GM20000 (cell line): ENCODE results near the gene PJA2.

Source experiments
- DNase-seq: peaks from one replicate; pipeline ENCODE4 v3.0.0; 2012; ENCODE audit warnings: low spot score
- TF ChIP-seq, protein P1 (sequence below): IDR thresholded peaks from 2 replicates; pipeline ENCODE4 v1.5.1; 2012; ENCODE audit warnings: mild to moderate bottlenecking, control low read depth; ENCODE audit errors: extremely low read depth, missing control alignments

PJA2 gene

DNA sequence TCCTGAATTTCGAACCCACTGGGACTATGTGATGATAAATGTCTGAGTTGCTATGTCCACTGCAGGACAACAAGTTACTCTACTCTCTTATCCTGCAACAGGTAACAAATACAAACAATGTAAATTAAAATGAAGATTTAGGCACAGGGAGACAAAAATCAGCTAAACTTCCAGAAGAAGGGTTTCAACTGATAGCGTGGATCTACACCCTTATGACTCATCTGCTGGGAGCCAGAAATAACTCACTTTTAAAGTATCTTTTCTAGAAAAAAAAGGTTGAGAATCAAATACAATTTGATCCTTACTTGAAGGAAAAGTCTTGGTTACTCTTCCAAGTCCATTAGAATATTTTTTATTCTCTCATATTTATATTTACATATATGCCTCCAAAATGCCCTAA, 21.4 kb downstream of the PJA2 start:
- TF ChIP-seq, protein P1, sequence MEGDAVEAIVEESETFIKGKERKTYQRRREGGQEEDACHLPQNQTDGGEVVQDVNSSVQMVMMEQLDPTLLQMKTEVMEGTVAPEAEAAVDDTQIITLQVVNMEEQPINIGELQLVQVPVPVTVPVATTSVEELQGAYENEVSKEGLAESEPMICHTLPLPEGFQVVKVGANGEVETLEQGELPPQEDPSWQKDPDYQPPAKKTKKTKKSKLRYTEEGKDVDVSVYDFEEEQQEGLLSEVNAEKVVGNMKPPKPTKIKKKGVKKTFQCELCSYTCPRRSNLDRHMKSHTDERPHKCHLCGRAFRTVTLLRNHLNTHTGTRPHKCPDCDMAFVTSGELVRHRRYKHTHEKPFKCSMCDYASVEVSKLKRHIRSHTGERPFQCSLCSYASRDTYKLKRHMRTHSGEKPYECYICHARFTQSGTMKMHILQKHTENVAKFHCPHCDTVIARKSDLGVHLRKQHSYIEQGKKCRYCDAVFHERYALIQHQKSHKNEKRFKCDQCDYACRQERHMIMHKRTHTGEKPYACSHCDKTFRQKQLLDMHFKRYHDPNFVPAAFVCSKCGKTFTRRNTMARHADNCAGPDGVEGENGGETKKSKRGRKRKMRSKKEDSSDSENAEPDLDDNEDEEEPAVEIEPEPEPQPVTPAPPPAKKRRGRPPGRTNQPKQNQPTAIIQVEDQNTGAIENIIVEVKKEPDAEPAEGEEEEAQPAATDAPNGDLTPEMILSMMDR, result no peak
- no peak for DNase-seq

DNA sequence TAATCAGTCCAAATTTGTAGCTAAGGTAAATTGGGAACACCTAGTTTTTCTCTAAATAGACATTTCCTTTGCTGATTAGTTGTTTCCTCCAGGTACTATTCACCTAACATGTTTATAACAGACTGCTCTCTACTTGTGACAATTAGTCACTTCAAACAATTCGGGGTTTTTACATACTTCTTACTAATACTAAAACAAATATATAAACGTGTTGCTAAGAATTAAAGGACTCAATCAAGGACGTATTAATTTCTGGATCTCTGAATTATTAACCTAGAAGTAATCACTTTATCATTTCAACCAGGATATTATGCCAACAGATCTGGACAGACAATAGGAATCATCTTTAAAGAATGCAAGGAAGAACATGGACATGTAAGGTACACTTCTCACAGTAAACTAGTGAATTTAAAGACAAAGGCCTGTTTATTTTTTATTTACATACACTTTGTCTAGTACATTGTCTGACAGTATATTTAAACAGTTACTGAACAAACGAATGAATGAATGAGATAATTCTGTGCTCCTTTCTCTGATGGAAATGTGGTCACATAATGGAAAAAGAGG, 22.3 kb downstream of the PJA2 start:
- TF ChIP-seq, protein P1, result no peak

DNA sequence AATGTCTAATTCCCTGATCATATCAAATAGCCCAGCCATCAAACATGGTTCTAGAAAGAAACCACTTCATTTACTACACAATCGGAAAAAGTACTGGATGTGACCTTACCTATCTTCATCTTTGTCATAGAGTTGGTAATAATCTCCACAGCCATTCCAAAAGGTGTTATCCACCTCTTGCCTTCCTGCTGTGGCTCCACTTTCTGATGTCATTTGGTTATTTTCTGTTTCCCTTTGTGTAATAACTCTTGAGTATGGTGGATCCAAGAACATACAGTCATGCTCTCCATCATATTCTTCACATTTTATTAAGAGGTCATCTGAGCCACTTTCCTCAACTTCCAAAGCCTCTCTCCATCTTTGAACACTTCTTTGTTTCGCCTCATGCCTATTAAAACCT, 31.7 kb downstream of the PJA2 start:
- TF ChIP-seq, protein P1, result no peak
- DNase-seq, result no peak

More for the DNA sequence above, 22.3 kb downstream of the PJA2 start:
- no peak for DNase-seq

DNA sequence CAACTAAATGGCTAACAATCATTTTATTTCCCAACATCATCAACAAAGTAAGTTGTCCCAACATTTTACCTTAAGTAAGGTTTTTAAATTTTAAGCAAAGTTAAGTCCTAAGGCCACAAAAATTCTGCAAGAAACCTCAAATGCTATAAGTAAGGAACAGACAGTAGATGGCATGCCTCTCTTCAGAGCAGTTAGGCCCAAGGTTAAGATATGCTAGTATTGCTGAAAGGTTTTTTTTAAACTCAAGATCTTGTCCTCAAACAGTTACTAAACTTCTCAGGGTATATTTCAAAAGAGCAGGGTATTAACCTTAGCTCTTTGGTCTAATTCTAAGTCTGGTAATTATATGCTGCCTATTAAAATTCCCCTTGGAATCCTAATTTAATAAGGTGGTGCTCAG, 35.1 kb downstream of the PJA2 start:
- TF ChIP-seq, protein P1, result no peak
- DNase-seq, result no peak

DNA sequence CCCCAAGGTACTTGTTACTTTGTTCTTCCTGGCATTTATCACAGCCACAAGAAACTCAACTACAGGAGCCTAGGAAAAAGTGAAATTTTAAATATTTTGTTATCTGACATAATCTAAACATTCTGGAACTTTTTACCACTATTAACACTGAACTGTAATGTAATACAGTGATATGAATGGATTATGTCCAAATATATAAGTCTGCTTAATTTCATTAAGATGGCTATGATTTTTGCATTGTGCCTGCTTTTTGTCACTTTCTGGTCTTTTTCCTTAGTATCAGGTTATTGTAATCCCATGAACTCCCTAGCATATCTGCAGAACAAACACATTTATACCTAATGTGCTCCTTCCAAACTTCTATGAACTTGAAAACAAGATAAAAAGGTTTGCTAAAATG, 35.8 kb downstream of the PJA2 start:
- no peak for DNase-seq
- TF ChIP-seq, protein P1, result no peak

DNA sequence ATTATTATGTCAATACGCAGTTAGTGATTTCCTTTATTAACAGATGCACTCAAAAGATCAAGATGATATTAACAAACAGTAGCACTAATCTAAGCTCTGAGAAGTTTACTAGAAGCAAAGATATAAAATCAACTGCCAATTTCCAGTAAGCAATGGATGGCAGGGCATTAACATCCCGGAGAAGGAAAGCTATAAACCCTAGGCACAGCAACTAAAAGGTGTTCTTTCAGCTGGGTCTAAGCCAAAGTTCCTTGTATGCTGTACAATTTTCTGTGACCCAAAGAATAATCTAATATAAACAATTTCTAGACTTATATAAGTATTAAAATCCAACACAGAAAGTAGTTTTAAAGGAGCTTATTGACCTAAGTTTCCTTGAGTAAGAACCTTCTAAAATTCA, 39.4 kb downstream of the PJA2 start:
- TF ChIP-seq, protein P1, result no peak
- no peak for DNase-seq

DNA sequence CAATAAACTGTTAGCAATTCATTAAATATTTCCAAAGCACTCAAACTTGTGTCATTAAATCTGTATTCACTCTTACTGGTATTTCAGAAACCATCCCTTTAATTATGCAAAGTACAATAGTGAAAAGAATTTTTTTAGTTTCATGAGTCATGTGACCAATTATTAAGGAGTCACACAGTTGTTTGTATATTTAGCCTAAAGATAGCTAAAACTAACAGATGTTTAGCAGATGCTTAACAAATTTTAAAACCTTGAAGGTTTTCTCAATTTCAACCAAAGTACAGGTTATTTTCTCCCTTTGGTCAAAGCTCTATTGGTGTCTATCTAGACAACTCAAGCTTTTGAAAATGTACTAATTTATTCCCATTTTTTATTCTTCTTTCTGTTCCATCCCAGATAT, 44.1 kb downstream of the PJA2 start:
- DNase-seq, result no peak
- TF ChIP-seq, protein P1, result no peak
